OCI-LY3 (cell line): ENCODE data around the gene LMBR1.
"Not testable (repeated sequence)": the region's sequence is repeated elsewhere in the genome, so short reads cannot be mapped to it uniquely, and the experiment has no call there.

Experiments used
- H2AFZ ChIP-seq: fragments of 200-600, 300-600 bp; shearing (Covaris generic); 2 replicates; pipeline ENCODE4 v1.6.0; 2014; ENCODE audit warnings: antibody characterized with exemption, low read depth, low read length
- H3K27ac ChIP-seq: fragments of 200-600, 300-600 bp; sonication (generic); 2 replicates; pipeline ENCODE4 v1.5.1; 2014; ENCODE audit warnings: mild to moderate bottlenecking, low read length, moderate library complexity, mixed read lengths
- H3K27me3 ChIP-seq: fragments of 200-600, 300-600 bp; sonication (generic); 2 replicates; pipeline ENCODE4 v1.6.1; 2014; ENCODE audit warnings: low read depth, low read length, mixed read lengths
- H3K36me3 ChIP-seq: fragments of 200-600, 300-600 bp; sonication (generic); replicated peaks from 2 replicates; pipeline ENCODE3; 2014; ENCODE audit warnings: low read depth, low read length, mixed read lengths
- H3K4me1 ChIP-seq: fragments of 300-600, 200-600 bp; sonication (generic); 2 replicates; pipeline ENCODE4 v1.6.1; 2014; ENCODE audit warnings: low read length, mixed read lengths
- H3K4me2 ChIP-seq: fragments of 200-600, 300-600 bp; sonication (generic); 2 replicates; pipeline ENCODE4 v1.6.1; 2014; ENCODE audit warnings: low read length, mixed read lengths
- H3K4me3 ChIP-seq: fragments of 300-600, 200-600 bp; sonication (generic); 2 replicates; pipeline ENCODE4 v1.5.1; 2014; ENCODE audit warnings: antibody characterized with exemption, mild to moderate bottlenecking, low read length, moderate library complexity
- H3K79me2 ChIP-seq: fragments of 300-600, 200-600 bp; shearing (Covaris generic); 2 replicates; pipeline ENCODE4 v1.6.1; 2014; ENCODE audit warnings: mild to moderate bottlenecking, low read length, mixed read lengths
- H3K9ac ChIP-seq: fragments of 300-600, 200-600 bp; shearing (Covaris generic); 2 replicates; pipeline ENCODE4 v1.6.0; 2014; ENCODE audit warnings: mild to moderate bottlenecking, low read length, moderate library complexity
- H3K9me3 ChIP-seq: fragments of 200-600, 300-600 bp; shearing (Covaris generic); 2 replicates; pipeline ENCODE4 v1.6.1; 2014; ENCODE audit warnings: low read length, mixed read lengths; ENCODE audit not compliant: insufficient read depth
- H4K20me1 ChIP-seq: fragments of 200-600, 300-600 bp; sonication (generic); 2 replicates; pipeline ENCODE4 v1.6.1; 2016; ENCODE audit warnings: low read length, mixed read lengths; ENCODE audit not compliant: insufficient read depth
- CTCF ChIP-seq: fragments of 200-600, 300-600 bp; sonication (generic); IDR thresholded peaks from 2 replicates; pipeline ENCODE4 v1.5.1; 2014; ENCODE audit warnings: antibody characterized with exemption, low read length, low read depth
- EZH2phosphoT487 ChIP-seq: fragments of 200-600 bp; shearing (Covaris generic); IDR thresholded peaks from 2 replicates; pipeline ENCODE4 v1.6.1; 2018; ENCODE audit warnings: antibody characterized with exemption, mixed run types, low read depth

The LMBR1 gene

DNA sequence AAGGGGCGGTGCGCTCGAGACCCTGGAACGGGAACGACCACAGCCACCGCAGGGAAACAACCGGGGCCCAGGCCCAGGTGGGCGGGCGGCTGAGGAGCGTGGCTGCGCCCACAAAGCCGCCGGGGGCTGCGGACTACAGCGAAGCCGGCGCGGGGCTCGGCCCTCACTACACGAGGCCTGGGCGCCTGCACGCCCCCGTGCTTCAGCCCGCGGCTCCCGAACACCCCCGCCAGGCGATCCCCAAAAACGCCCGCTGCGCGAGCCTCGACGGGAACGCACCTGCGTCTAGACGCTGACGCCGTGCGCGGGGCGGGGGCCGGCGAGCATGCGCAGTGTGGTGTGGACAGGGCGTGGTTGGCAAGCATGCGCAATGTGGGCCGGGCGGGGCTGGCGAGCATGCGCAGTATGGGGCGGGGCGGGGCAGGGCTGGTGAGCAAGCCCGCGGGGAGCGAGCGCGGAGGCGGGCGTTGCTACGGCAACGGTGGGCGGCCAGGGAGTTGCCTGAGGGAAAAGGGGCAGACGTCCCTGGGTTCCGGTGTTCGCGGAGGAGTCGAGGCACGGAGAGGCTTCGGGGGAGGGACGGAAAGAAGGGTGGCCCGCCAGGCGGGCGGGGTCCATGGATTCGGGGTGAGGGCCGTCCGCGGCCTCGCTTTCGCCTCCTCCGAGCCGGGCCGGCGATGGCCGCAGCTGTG lies 252.6 kb downstream of the LMBR1 start, which contains the start of gene RNF32:
TSS of gene RNF32 (plus strand) at position 518 of the 692 bp plus-strand sequence. CDS start 3,104 bp downstream, outside the sequence.
- Histone ChIP-seq H3K4me2 (peak within 1 kb of the TSS; percentile 90), H3K27ac (peak within 1 kb of the TSS; percentile 52), H2AFZ (peak within 1 kb of the TSS; percentile 90), H3K4me1 (peaks cover 14% of the 10 kb centered on the region), H3K27me3 (no peaks in the 10 kb centered on the region), H3K79me2 (peaks cover 4% of the 10 kb centered on the region; the same call in 1 of the 2 replicates), H4K20me1 (no peaks in the 10 kb centered on the region), H3K36me3 (peaks cover 9% of the 10 kb centered on the region), H3K4me3 (peak within 1 kb of the TSS; percentile 84), H3K9me3 (0 out of 2 replicates have a peak, but pooled peaks cover 4% of the 10 kb centered on the region), H3K9ac (peak within 1 kb of the TSS; percentile 69)
- no peak for TF ChIP-seq EZH2phosphoT487
- no peak for TF ChIP-seq CTCF

GRCh38 chr7:156639426-156640256 lies 253.3 kb downstream of the LMBR1 start:
- TF ChIP-seq EZH2phosphoT487 (no peak), CTCF (no peak)
- H3K9ac ChIP-seq: peak overlapping the region; percentile 24; the same call in 1 of the 2 replicates

DNA sequence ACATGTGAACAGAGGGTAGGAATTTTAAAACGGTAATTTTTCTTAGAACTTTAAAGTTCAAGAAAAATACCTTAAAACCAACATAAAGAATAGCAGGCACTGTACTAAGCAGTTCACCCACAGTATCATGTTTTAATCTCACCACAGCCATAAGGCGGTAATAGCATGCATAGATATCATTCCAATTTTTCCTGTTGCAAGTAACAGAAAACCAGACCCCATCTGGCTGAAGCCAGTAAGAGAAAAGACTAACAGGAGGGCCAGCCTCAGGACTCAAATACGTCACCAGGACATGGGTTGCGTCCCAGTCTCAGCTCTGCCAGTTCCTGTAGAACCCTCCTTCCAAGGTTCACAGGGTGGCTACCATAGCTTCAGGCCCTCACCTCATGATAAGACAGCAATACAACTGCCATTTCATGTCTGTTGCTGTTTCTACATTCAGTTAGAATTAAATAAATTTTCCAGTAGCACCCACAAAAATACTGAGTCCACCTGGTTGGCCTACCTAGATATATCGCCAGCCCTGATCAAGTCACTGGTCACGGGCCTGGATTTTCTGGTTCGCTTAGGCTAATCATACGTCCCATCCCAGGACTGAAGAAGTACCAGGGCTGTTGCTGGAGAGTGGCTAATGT lies 254.4 kb downstream of the LMBR1 start:
- H3K79me2 ChIP-seq: peaks cover 4% of the 10 kb centered on the region; the same call in 1 of the 2 replicates
- H3K9me3 ChIP-seq: 0 out of 2 replicates have a peak, but pooled peaks cover 4% of the 10 kb centered on the region
- H3K4me3 ChIP-seq: no peak overlapping the region
- no peak overlapping the region for H3K4me2 ChIP-seq
- no peak overlapping the region for H2AFZ ChIP-seq
- TF ChIP-seq CTCF (no peak), EZH2phosphoT487 (no peak)
- no peak overlapping the region for H3K9ac ChIP-seq
- peaks cover 9% of the 10 kb centered on the region for H3K36me3 ChIP-seq
- H3K27ac ChIP-seq: no peak overlapping the region
- H3K4me1 ChIP-seq: peaks cover 14% of the 10 kb centered on the region
- no peaks in the 10 kb centered on the region for H4K20me1 ChIP-seq
- H3K27me3 ChIP-seq: no peaks in the 10 kb centered on the region

More at GRCh38 chr7:156639426-156640256, 253.3 kb downstream of the LMBR1 start:
- Histone ChIP-seq H2AFZ (peak overlapping the region; percentile 90), H3K4me3 (peak overlapping the region; percentile 84), H3K27ac (no peak overlapping the region), H3K4me2 (peak overlapping the region; percentile 90), H3K36me3 (peaks cover 9% of the 10 kb centered on the region), H4K20me1 (no peaks in the 10 kb centered on the region), H3K79me2 (peaks cover 4% of the 10 kb centered on the region; the same call in 1 of the 2 replicates), H3K4me1 (peaks cover 14% of the 10 kb centered on the region), H3K27me3 (no peaks in the 10 kb centered on the region), H3K9me3 (0 out of 2 replicates have a peak, but pooled peaks cover 4% of the 10 kb centered on the region)

DNA sequence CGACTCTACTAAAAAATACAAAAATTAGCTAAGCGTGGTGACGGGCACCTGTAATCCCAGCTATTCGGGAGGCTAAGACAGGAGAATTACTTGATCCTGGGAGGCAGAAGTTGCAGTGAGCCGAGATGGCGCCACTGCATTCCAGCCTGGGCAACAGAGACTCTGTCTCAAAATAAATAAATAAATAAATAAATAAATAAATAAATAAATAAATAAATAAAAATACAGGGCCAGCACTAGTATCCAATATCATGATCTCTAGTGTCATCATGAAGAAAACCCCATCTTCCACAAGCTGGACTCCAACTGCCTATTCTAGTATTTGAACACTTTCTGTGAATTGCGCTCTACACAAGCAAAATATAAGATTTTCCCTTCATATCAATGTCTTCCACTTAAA lies 255.9 kb downstream of the LMBR1 start:
- H3K79me2 ChIP-seq, H3K36me3 ChIP-seq, H3K9me3 ChIP-seq, H3K27me3 ChIP-seq, H3K27ac ChIP-seq, H4K20me1 ChIP-seq, H3K9ac ChIP-seq, H2AFZ ChIP-seq, H3K4me2 ChIP-seq, H3K4me3 ChIP-seq: not testable (repeated sequence)
- peaks cover 14% of the 10 kb centered on the region for H3K4me1 ChIP-seq
